ENCODE results near the gene PNKD. TPM values are rescaled to one million over a fixed set of nuclear protein-coding genes. Genes with fewer than 3 reads are reported as not detected.

The PNKD gene
- total RNA-seq, 1 donor from 2014 or later = 10.3 TPM

- Histone ChIP-seq H3K27me3 (ENCODE audit: control insufficient read depth, insufficient read depth, low read length) (no peaks in the 10 kb centered on the region), H3K36me3 (ENCODE audit: control insufficient read depth, insufficient read depth, low read length) (no peaks in the 10 kb centered on the region), H3K4me3 (ENCODE audit: low read depth, low read length) (no peak overlapping the region)
- no peak for TF ChIP-seq CTCF (IDR thresholded peaks at IDR 0.05; ENCODE audit: insufficient read depth, low read length, severe bottlenecking)
- no peak for DNase-seq (ENCODE audit: low read depth)
- no peak for FAIRE-seq
These were observed 74.6 kb downstream of the PNKD start for GRCh38 chr2:218344755-218345417.

GRCh38 chr2:218345491-218346236 is 75.3 kb downstream of the PNKD start:
- no peaks in the 10 kb centered on the region for H3K27me3 ChIP-seq (ENCODE audit: control insufficient read depth, insufficient read depth, low read length)
- DNase-seq (ENCODE audit: low read depth) (no peak), FAIRE-seq (no peak)
- H3K4me3 ChIP-seq (ENCODE audit: low read depth, low read length) = no peak overlapping the region
- no peaks in the 10 kb centered on the region for H3K36me3 ChIP-seq (ENCODE audit: control insufficient read depth, insufficient read depth, low read length)
- no peak for TF ChIP-seq CTCF (IDR thresholded peaks at IDR 0.05; ENCODE audit: insufficient read depth, low read length, severe bottlenecking)

- Histone ChIP-seq H3K27me3 (ENCODE audit: control insufficient read depth, insufficient read depth, low read length) (no peaks in the 10 kb centered on the region), H3K4me3 (ENCODE audit: low read depth, low read length) (no peak overlapping the region), H3K36me3 (ENCODE audit: control insufficient read depth, insufficient read depth, low read length) (no peaks in the 10 kb centered on the region)
- no peak for TF ChIP-seq CTCF (IDR thresholded peaks at IDR 0.05; ENCODE audit: insufficient read depth, low read length, severe bottlenecking)
- no peak for DNase-seq (ENCODE audit: low read depth)
- FAIRE-seq = no peak
These were observed 76.9 kb downstream of the PNKD start for GRCh38 chr2:218347172-218347571.

- Histone ChIP-seq H3K27me3 (ENCODE audit: control insufficient read depth, insufficient read depth, low read length) (no peaks in the 10 kb centered on the region), H3K4me3 (ENCODE audit: low read depth, low read length) (no peak overlapping the region), H3K36me3 (ENCODE audit: control insufficient read depth, insufficient read depth, low read length) (no peaks in the 10 kb centered on the region)
- FAIRE-seq (no peak), DNase-seq (ENCODE audit: low read depth) (no peak)
- TF ChIP-seq CTCF (IDR thresholded peaks at IDR 0.05; ENCODE audit: insufficient read depth, low read length, severe bottlenecking) = no peak
These were observed 83.7 kb downstream of the PNKD start for GRCh38 chr2:218354045-218354444.

DNA sequence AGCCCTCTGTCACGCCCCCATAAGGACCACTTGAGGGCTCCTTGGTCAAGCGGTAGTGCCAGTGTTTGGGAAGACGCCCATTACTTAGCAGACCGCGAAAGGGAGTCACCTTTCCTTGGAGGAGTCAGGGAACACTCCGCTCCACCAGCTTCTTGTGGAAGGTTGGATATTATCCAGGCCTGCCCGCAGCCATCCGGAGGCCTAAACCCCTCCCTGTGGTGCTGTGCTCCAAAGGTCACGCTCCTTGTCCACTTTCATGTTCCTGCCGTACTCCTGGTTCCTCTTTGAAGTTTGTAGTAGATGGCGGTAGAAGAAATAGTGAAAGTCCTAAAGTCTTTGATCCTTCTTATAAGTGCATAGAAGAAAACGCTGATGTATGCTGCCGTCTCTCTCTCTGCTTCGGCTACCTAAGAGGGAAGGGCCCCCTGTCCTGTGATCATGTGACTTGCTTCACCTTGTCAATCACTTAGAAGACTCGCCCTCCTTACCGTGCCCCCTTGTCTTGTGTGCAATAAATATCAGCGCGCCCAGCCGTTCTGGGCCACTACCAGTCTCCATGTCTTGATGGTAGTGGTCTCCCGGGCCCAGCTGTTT is 84.6 kb downstream of the PNKD start:
- Histone ChIP-seq H3K27me3 (ENCODE audit: control insufficient read depth, insufficient read depth, low read length) (no peaks in the 10 kb centered on the region), H3K36me3 (ENCODE audit: control insufficient read depth, insufficient read depth, low read length) (no peaks in the 10 kb centered on the region), H3K4me3 (ENCODE audit: low read depth, low read length) (no peak overlapping the region)
- DNase-seq (ENCODE audit: low read depth) = no peak
- no peak for TF ChIP-seq CTCF (IDR thresholded peaks at IDR 0.05; ENCODE audit: insufficient read depth, low read length, severe bottlenecking)
- no peak for FAIRE-seq
